ENCODE data around the gene SRA1. TPM values are rescaled to one million over a fixed set of nuclear protein-coding genes. Genes with fewer than 3 reads are reported as not detected.

Gene SRA1
- total RNA-seq, 1 donor from 2014 or later, result 16.9 TPM

GRCh38 chr5:140509898-140510297 lies 47.4 kb downstream of the SRA1 start:
- H3K9me3 ChIP-seq (ENCODE audit: low read depth), result no peaks in the 10 kb centered on the region
- H3K4me3 ChIP-seq, result no peak overlapping the region
- H3K4me2 ChIP-seq, result no peak overlapping the region
- H3K27ac Mint-ChIP-seq, result no peak overlapping the region
- no peak overlapping the region for H2AFZ ChIP-seq (replicated peaks)
- no peaks in the 10 kb centered on the region for H3K9me3 Mint-ChIP-seq
- DNase-seq (ENCODE audit: low spot score), result no peak
- H3K36me3 Mint-ChIP-seq, result peaks cover 38% of the 10 kb centered on the region
- H3K9ac ChIP-seq, result no peak overlapping the region
- no peaks in the 10 kb centered on the region for H3K27me3 Mint-ChIP-seq (ENCODE audit: insufficient read depth, low read depth)
- H3K4me3 Mint-ChIP-seq, result no peak overlapping the region
- no peak for TF ChIP-seq EZH2 (IDR thresholded peaks at IDR 0.05)
- no peak for TF ChIP-seq EZH2phosphoT487 (IDR thresholded peaks at IDR 0.05)
- no peak for TF ChIP-seq CTCF (IDR thresholded peaks at IDR 0.05)
- H3K27ac ChIP-seq, result no peak overlapping the region
- H3F3A ChIP-seq (ENCODE audit: low read depth), result no peaks in the 10 kb centered on the region
- no peaks in the 10 kb centered on the region for H3K27me3 ChIP-seq
- peaks cover 22% of the 10 kb centered on the region for H3K36me3 ChIP-seq
- no peaks in the 10 kb centered on the region for H4K20me1 ChIP-seq (ENCODE audit: low read depth)
- H3K79me2 ChIP-seq (ENCODE audit: low read depth), result no peaks in the 10 kb centered on the region
- H3K4me1 ChIP-seq, result no peaks in the 10 kb centered on the region
- no peaks in the 10 kb centered on the region for H3K4me1 Mint-ChIP-seq

- Mint-ChIP-seq H3K27me3 (ENCODE audit: insufficient read depth, low read depth) (no peaks in the 10 kb centered on the region), H3K27ac (no peak overlapping the region)
- peaks cover 18% of the 10 kb centered on the region for H3K36me3 ChIP-seq
Measured at GRCh38 chr5:140502834-140503233, 54.4 kb downstream of the SRA1 start.

More at GRCh38 chr5:140502834-140503233, 54.4 kb downstream of the SRA1 start:
- H4K20me1 ChIP-seq (ENCODE audit: low read depth), result no peaks in the 10 kb centered on the region
- H3K4me2 ChIP-seq, result no peak overlapping the region
- no peak overlapping the region for H3K27ac ChIP-seq
- H3K4me1 ChIP-seq, result no peaks in the 10 kb centered on the region
- peaks cover 16% of the 10 kb centered on the region for H3K36me3 Mint-ChIP-seq
- no peaks in the 10 kb centered on the region for H3K4me1 Mint-ChIP-seq
- H3F3A ChIP-seq (ENCODE audit: low read depth), result no peaks in the 10 kb centered on the region
- H3K9me3 Mint-ChIP-seq, result no peaks in the 10 kb centered on the region
- H3K79me2 ChIP-seq (ENCODE audit: low read depth), result no peaks in the 10 kb centered on the region
- DNase-seq (ENCODE audit: low spot score), result no peak
- H3K4me3 Mint-ChIP-seq, result no peak overlapping the region
- no peak overlapping the region for H3K9ac ChIP-seq
- H2AFZ ChIP-seq (replicated peaks), result no peak overlapping the region
- no peaks in the 10 kb centered on the region for H3K9me3 ChIP-seq (ENCODE audit: low read depth)
- H3K4me3 ChIP-seq, result no peak overlapping the region
- H3K27me3 ChIP-seq, result no peaks in the 10 kb centered on the region
- TF ChIP-seq EZH2phosphoT487 (IDR thresholded peaks at IDR 0.05) (no peak), EZH2 (IDR thresholded peaks at IDR 0.05) (no peak), CTCF (IDR thresholded peaks at IDR 0.05) (no peak)

Small RNA genes within 50 kb of the gene (microRNA-seq; reads per million reads assigned to microRNA genes)
- gene MIR6831, result not detected

Small RNA genes within 50 kb of the gene (small RNA-seq; reads per million reads assigned to genes)
- gene RF00279 (0.14 reads per million), gene RF00443 (not detected)

Other genes with a start within 250 kb of the SRA1 start
- gene HBEGF, start 210.9 kb downstream of the SRA1 start, total RNA-seq (ENCODE audit: low replicate concordance), result 2.4 and 3.4 TPM in 2 replicates
- gene SLC4A9, start 197.3 kb downstream of the SRA1 start, total RNA-seq (ENCODE audit: low replicate concordance), result not detected in 2 replicates
- gene ANKHD1, start 155.6 kb downstream of the SRA1 start, total RNA-seq (ENCODE audit: low replicate concordance), result 83.4 and 110 TPM in 2 replicates
- 0.53 and 1.1 TPM in 2 replicates for gene EIF4EBP3, start 9.8 kb downstream of the SRA1 start, total RNA-seq (ENCODE audit: low replicate concordance)
- gene APBB3, start 7.1 kb upstream of the SRA1 start, total RNA-seq (ENCODE audit: low replicate concordance), result 20.7 and 23.6 TPM in 2 replicates
- 20.7 and 26.7 TPM in 2 replicates for gene SLC35A4, start 7.4 kb upstream of the SRA1 start, total RNA-seq (ENCODE audit: low replicate concordance)
- not detected in 2 replicates for gene CD14, start 75.7 kb upstream of the SRA1 start, total RNA-seq (ENCODE audit: low replicate concordance)
- 17.8 and 106 TPM in 2 replicates for gene TMCO6, start 82.0 kb upstream of the SRA1 start, total RNA-seq (ENCODE audit: low replicate concordance)
- 53.8 and 59.4 TPM in 2 replicates for gene NDUFA2, start 90.2 kb upstream of the SRA1 start, total RNA-seq (ENCODE audit: low replicate concordance)
- gene IK, start 90.4 kb upstream of the SRA1 start, total RNA-seq (ENCODE audit: low replicate concordance), result 97.0 and 131 TPM in 2 replicates
- 6.9 and 15.1 TPM in 2 replicates for gene WDR55, start 107.4 kb upstream of the SRA1 start, total RNA-seq (ENCODE audit: low replicate concordance)
- gene DND1, start 116.1 kb upstream of the SRA1 start, total RNA-seq (ENCODE audit: low replicate concordance), result 0.37 and 1.1 TPM in 2 replicates
- gene HARS1, start 133.9 kb upstream of the SRA1 start, total RNA-seq (ENCODE audit: low replicate concordance), result 44.9 and 45.7 TPM in 2 replicates
- gene HARS2, start 134.0 kb upstream of the SRA1 start, total RNA-seq (ENCODE audit: low replicate concordance), result 30.6 and 34.1 TPM in 2 replicates
- gene ZMAT2, start 143.0 kb upstream of the SRA1 start, total RNA-seq (ENCODE audit: low replicate concordance), result 62.2 and 71.5 TPM in 2 replicates
- gene PCDHA1, start 228.7 kb upstream of the SRA1 start, total RNA-seq (ENCODE audit: low replicate concordance), result 0.19 and 0.24 TPM in 2 replicates
- gene PCDHA2, start 237.4 kb upstream of the SRA1 start, total RNA-seq (ENCODE audit: low replicate concordance), result 3.7 and 5.9 TPM in 2 replicates
- gene PCDHA3, start 243.6 kb upstream of the SRA1 start, total RNA-seq (ENCODE audit: low replicate concordance), result 2.8 and 4.0 TPM in 2 replicates
- 9.7 and 13.7 TPM in 2 replicates for gene PCDHA4, start 249.6 kb upstream of the SRA1 start, total RNA-seq (ENCODE audit: low replicate concordance)

Data from neural progenitor cell (in vitro differentiated cells).